Tibial artery (tissue), 4 donors: ENCODE data around the gene IL17RD.
A peak's percentile ranks its signal among the peaks of the same experiment; 100 is the strongest.

Experiments used
- DNase-seq, 2 donors: peaks; one replicate each; pipeline ENCODE4 v3.0.0-alpha.2; 2019
- H3K27ac ChIP-seq, 2 donors: fragments of 200-600 bp; sonication (generic) in 1 of 2; 1 replicate in 1 of 2; 2 replicates in 1 of 2; pipeline ENCODE4 v1.5.1; 2018 to 2019; ENCODE audit warnings: mild to moderate bottlenecking in 1 of 2
- H3K27me3 ChIP-seq, 2 donors: fragments of 200-600 bp; sonication (generic) in 1 of 2; one replicate each; pipeline versions ENCODE4 v1.5.1 to v1.6.0; 2016 to 2019
- H3K36me3 ChIP-seq, 3 donors: fragments of 200-600 bp; sonication (generic) in 2 of 3; one replicate each; pipeline ENCODE4 v1.5.1; 2016 to 2019; ENCODE audit warnings: mild to moderate bottlenecking in 2 of 3
- H3K4me1 ChIP-seq, 4 donors: fragments of 200-600 bp; sonication (generic) in 2 of 4; 1 replicate in 3 of 4; 2 replicates in 1 of 4; pipeline ENCODE4 v1.5.1; 2016 to 2019
- H3K4me3 ChIP-seq, 2 donors: fragments of 200-600 bp; sonication (generic) in 1 of 2; 1 replicate in 1 of 2; 2 replicates in 1 of 2; pipeline ENCODE4 v1.5.1; 2018 to 2019; ENCODE audit warnings: mild to moderate bottlenecking in 2 of 2
- H3K9me3 ChIP-seq, 3 donors: fragments of 200-600 bp; sonication (generic) in 1 of 3; one replicate each; pipeline ENCODE4 v1.5.1; 2016 to 2019
- CTCF ChIP-seq, 2 experiments: fragments of 200-600 bp in 1 of 2; fragments of 450-650 bp in 1 of 2; IDR thresholded peaks; one replicate each; pipeline ENCODE4 v1.5.1; 2017 to 2019; ENCODE audit warnings: antibody characterized with exemption in 2 of 2, mild to moderate bottlenecking in 1 of 2, moderate library complexity in 1 of 2
- intact Hi-C: fragments of 100-400 bp; cut with DNase I; formaldehyde crosslinking; loops from one replicate; pipeline ENCODE4 v1.15.0; 2023; ENCODE audit warnings: low total_unique reads

Gene IL17RD

DNA sequence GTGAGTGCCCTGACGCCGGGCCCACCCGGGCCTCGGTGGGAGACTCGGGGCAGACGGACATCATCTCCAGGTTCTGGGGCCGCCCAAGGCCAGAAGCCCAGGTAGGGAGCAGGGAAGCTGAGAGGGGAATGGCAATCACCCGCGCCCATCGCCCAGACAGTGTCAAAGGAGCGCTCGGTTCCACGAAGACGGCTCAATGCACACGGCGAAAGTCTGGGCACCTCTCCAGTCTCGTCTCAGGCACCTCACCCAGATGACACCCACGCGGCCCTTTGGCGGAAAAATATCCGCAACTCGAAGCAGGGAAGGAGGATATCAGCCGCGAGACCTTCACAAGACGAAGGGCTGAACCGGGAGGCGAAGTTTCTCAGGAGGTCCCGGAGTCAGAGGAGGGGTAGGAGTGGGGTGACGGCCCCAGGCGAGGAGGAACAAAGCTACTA is 916 bp downstream of the IL17RD start:
- intact Hi-C loops, result loop anchor here (10.0 kb wide), 1 partner anchor 61 kb away; the partner anchor contains the start of gene APPL1
- peaks cover 0 to 19% (median 9%) of the 10 kb centered on the region in 4 donors for H3K4me1 ChIP-seq

DNA sequence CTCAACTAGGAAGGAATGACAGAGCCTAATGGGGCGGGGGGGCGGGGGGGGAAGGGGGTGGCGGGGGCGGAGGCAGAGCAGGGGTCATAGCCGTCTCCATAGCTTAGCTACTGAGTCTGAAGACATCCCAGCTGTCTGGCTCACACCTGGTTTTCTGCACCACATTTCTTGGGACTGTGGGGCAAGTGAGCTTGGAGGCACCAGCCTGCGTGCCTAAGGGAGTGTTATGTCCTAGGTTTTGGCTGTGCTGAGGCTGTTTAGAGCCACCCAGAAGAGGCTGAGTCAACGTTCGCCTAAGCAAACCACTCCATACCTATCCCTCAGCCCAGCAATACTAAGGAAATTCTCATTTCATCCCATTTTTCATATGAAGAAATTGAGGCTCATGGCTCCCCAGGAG is 1.4 kb downstream of the IL17RD start:
- peak overlapping the region in 1 of 2 donors; percentile 49 for H3K27ac ChIP-seq
- intact Hi-C loops, result loop anchor here (10.0 kb wide), 1 partner anchor 61 kb away; the partner anchor contains the start of gene APPL1

More for the DNA sequence above, 916 bp downstream of the IL17RD start:
- Histone ChIP-seq H3K27ac (peak overlapping the region; percentile 32 to 49), H3K27me3 (peaks cover 0 to 14% of the 10 kb centered on the region in 2 donors), H3K9me3 (no peaks in the 10 kb centered on the region), H3K36me3 (no peaks in the 10 kb centered on the region), H3K4me3 (peak overlapping the region; percentile 64 to 81)
- TF ChIP-seq CTCF (IDR thresholded peaks at IDR 0.05), result no peak
- peak in 1 of 2 donors; percentile 44 for DNase-seq

DNA sequence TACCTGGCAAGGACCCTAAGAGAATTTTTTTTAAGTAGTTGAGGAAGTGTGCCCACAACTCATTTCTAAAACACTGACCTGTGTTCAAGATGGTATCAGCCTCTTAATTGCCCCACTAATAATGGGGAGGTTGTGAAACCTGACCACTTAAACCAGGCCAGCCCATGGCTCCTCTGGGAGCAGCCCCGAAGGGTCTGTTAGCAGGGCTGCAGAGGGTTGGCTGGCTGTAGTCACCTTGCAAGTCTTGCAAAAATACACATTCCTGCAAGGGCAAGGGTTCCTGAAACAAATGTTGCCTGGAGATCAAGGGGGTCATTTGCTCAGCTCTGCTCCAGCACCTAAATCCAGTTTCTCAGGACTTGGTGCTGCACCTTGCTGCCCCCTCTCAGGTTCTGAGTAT is 3.2 kb downstream of the IL17RD start:
- peaks cover 0 to 19% (median 9%) of the 10 kb centered on the region in 4 donors for H3K4me1 ChIP-seq
- no peaks in the 10 kb centered on the region for H3K27me3 ChIP-seq
- H3K4me3 ChIP-seq, result no peak overlapping the region
- H3K9me3 ChIP-seq, result no peaks in the 10 kb centered on the region
- DNase-seq, result no peak
- no peak overlapping the region for H3K27ac ChIP-seq
- no peak for TF ChIP-seq CTCF (IDR thresholded peaks at IDR 0.05)
- H3K36me3 ChIP-seq, result no peaks in the 10 kb centered on the region
- intact Hi-C loops, result loop anchor here (10.0 kb wide), 1 partner anchor 63 kb away; the partner anchor contains the start of gene APPL1

More for the DNA sequence above, 1.4 kb downstream of the IL17RD start:
- Histone ChIP-seq H3K4me1 (peaks cover 0 to 19% (median 9%) of the 10 kb centered on the region in 4 donors), H3K27me3 (peaks cover 0 to 9% of the 10 kb centered on the region in 2 donors), H3K4me3 (peak overlapping the region; percentile 64 to 81), H3K9me3 (no peaks in the 10 kb centered on the region), H3K36me3 (no peaks in the 10 kb centered on the region)
- TF ChIP-seq CTCF (IDR thresholded peaks at IDR 0.05), result no peak
- DNase-seq, result no peak

- intact Hi-C loops, result loop anchor here (10.0 kb wide), 1 partner anchor 64 kb away; the partner anchor contains the start of gene APPL1
- Histone ChIP-seq H3K4me1 (peaks cover 0 to 19% (median 9%) of the 10 kb centered on the region in 4 donors), H3K27ac (no peak overlapping the region), H3K4me3 (no peak overlapping the region), H3K27me3 (no peaks in the 10 kb centered on the region), H3K36me3 (no peaks in the 10 kb centered on the region), H3K9me3 (no peaks in the 10 kb centered on the region)
- DNase-seq, result no peak
- no peak for TF ChIP-seq CTCF (IDR thresholded peaks at IDR 0.05)
These were observed 4.2 kb downstream of the IL17RD start for GRCh38 chr3:57160765-57161538.

DNA sequence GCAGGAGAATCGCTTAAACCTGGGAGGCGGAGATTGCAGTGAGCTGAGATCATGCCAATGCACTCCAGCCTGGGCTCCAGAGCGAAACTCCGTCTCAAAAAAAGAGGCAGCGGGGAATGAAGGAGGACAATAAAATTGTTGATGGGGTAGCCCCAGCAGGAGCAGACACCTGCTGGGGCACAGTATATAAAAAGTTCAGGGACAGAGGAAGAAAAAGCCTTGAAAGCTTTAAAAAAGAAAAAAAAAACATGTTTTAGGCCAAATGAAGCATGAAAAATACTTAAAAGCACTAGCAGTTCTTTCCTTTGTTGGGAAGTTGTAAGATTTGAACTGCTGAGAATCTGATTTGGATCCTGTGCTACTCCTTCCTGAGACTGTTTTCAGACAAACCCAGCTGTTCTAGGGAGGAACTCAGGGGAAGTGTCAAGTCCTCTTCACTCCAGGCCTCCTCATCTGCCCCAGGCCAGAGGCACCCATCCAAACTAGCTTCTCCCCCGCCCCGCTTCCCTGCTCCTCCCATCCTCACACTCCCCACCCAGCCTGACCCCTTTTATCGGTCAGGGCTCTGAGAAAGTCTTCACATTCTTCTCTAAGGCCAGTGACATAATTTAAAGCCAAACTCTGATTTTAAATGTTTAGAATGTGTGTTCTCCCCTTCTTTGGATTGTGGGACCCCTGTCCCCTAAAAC is 4.9 kb downstream of the IL17RD start:
- Histone ChIP-seq H3K9me3 (no peaks in the 10 kb centered on the region), H3K4me1 (peaks cover 0 to 13% (median 6%) of the 10 kb centered on the region in 4 donors), H3K36me3 (no peaks in the 10 kb centered on the region), H3K4me3 (no peak overlapping the region), H3K27ac (no peak overlapping the region), H3K27me3 (no peaks in the 10 kb centered on the region)
- no peak for DNase-seq
- intact Hi-C loops, result loop anchor here (10.0 kb wide), 1 partner anchor 65 kb away; the partner anchor contains the start of gene APPL1
- no peak for TF ChIP-seq CTCF (IDR thresholded peaks at IDR 0.05)
